GM18505 (cell line): ENCODE measurements around the gene EPYC.

Source experiments
- ATAC-seq: cut with Tn5 transposase; IDR thresholded peaks from one replicate; pipeline ENCODE4 v1.9.1; 2021; ENCODE audit not compliant: unreplicated experiment
- POLR2A ChIP-seq: IDR thresholded peaks from 4 replicates; pipeline ENCODE4 v1.6.1; 2011; ENCODE audit warnings: borderline replicate concordance; ENCODE audit not compliant: insufficient read depth, insufficient read length; ENCODE audit errors: extremely low read depth

EPYC gene

DNA sequence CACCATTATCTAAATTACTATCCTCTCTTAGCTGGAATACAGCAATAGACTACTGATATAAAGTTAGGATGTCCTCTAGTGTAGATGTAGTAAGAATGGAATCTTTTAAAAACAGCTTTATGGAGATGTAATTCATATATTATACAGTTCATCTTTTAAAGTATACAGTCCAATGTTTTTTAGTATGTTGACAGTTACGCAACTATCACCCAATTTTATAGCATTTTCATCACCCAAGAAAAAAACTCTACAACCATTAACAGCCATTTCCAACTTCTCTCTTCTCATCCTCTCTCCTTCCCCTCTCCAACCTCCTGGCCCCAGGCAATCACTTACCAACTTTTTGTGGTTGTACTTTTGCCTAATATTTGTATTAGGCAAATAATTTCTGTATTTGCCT is 22.6 kb downstream of the EPYC start:
- no peak for ATAC-seq
- TF ChIP-seq POLR2A = no peak

- no peak for ATAC-seq
- no peak for TF ChIP-seq POLR2A
These were observed 24.8 kb downstream of the EPYC start for GRCh38 chr12:90979951-90980350.

DNA sequence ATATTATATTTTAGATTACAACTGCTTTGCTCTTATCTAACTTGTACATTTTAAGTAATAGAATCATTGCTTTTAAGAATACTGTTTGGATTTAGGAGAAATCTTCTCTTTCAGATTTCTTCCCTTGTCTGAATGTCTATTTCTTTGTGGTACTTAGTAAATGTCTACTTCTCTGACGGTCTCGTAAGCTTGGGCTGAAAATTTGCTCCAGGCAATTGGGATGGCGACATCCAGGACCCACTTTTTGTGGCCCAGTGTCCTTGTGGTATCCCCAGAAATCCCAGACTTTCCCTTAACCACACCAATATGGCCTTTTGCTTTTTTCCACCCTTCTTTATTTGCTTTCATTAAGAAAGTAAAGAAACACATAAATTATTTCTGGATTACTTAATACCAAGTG is 25.8 kb downstream of the EPYC start:
- no peak for TF ChIP-seq POLR2A
- ATAC-seq = no peak

- ATAC-seq = peak; percentile 83
- TF ChIP-seq POLR2A = no peak
These were observed 26.5 kb downstream of the EPYC start for GRCh38 chr12:90978117-90978770.

DNA sequence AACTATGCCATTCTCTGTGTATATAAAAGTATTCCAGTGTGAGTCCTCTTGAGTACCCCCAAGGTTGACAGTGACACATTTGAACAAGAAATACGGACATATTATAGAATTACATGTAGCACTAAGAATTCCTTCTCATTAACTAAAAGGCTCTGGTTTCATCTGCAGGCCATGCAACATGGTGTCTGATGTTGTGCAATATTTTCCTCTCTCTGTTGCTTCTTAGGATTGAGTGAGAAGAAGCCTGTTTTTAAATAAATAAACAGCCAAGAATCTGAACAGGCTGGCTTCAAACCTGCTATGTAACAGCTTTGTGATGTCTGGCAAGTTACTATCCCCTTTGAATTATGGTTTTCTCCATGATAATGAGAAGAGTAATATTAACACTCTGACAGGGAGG is 27.5 kb downstream of the EPYC start:
- TF ChIP-seq POLR2A = no peak
- ATAC-seq = no peak

DNA sequence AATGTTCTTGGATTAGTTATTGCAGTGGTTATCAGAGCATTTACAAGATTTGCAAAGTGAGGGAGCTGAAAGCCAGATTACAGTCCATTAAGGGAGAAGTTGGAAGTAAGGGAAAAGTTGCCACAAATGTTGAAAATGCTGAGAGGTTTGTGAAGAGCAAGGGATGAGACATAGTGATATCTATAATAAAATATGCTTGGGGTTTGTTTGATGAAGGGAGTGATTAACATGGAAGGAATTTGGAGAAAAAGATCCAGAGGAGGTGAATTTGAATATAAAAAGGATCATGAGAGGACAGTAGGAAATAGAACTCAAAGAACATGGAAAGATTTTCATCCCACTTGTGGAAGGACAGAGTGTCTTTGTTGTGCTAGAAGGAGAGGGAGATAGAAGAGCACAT is 30.5 kb downstream of the EPYC start:
- ATAC-seq = no peak
- no peak for TF ChIP-seq POLR2A

GRCh38 chr12:90972226-90972625 is 32.5 kb downstream of the EPYC start:
- ATAC-seq = no peak

DNA sequence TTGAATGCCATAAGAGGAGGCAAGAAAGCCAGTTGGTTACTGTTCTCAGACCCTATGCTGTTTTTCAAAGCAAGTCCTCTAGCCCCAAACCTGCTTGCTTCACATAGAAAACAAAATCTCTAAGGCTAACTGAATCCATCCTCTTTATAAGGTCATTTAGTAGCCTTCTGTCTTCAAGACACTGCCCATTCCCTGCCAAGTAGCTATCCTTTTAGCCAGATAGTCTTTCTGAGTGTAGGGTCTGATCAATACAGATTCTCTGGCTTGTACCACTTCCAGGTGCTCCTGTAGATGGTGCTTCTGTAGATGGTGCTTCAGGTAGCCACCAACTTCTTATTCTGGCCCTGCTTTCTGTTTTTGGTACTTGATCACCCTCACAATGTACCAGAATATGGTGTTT is 33.9 kb downstream of the EPYC start:
- no peak for ATAC-seq
- TF ChIP-seq POLR2A = no peak

More at GRCh38 chr12:90972226-90972625, 32.5 kb downstream of the EPYC start:
- no peak for TF ChIP-seq POLR2A

DNA sequence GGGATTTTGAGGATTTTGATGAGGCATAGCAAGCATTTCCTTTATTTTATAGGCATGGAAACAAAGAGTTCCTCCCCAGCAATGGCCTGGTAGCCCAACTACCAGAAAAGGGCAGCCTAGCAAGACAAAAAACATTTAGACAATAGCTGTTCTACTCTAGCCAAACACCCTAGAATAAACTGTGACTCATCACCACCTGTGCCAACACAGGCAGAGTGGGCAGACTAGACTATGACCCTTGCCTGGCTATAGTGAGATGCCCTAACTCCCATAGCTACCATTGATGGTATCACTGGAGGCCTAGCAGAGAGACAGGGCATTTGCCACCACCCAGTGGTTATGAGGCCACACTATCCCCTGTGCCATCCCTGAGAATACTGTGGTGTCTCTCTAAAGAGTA is 34.3 kb downstream of the EPYC start:
- TF ChIP-seq POLR2A = no peak
- no peak for ATAC-seq

GRCh38 chr12:90969851-90970250 is 34.9 kb downstream of the EPYC start:
- no peak for TF ChIP-seq POLR2A
- no peak for ATAC-seq

- ATAC-seq = no peak
- no peak for TF ChIP-seq POLR2A
These were observed 35.4 kb downstream of the EPYC start for GRCh38 chr12:90969346-90969745.

DNA sequence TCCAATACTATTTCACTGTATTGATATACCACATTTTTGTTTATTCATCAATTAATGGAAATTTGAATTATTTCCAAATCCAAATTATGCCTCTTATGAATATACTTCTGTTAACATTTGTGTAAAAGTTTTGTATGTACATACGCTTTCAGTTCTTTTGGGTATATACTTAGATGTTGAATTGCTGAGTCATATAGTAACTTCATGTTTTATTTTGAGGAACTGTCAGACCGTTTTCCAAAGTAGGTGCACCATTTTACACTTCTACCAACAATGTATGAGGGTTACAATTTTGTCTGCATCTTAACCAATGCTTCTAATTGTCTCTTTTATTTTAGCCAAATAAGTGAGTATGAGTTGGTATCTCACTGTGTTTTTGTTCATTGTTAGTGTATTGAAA is 39.6 kb downstream of the EPYC start:
- ATAC-seq = peak; percentile 92

GRCh38 chr12:90964616-90965015 is 40.2 kb downstream of the EPYC start:
- no peak for ATAC-seq
- no peak for TF ChIP-seq POLR2A

More for the DNA sequence above, 39.6 kb downstream of the EPYC start:
- no peak for TF ChIP-seq POLR2A

GRCh38 chr12:90963946-90964345 is 40.8 kb downstream of the EPYC start:
- TF ChIP-seq POLR2A = no peak
- ATAC-seq = no peak

- ATAC-seq = no peak
- no peak for TF ChIP-seq POLR2A
These were observed 43.6 kb downstream of the EPYC start for GRCh38 chr12:90961154-90961553.
